Thoracic aorta (tissue), 2 donors: ENCODE results near the gene FAT4. TPM values are rescaled to one million over a fixed set of nuclear protein-coding genes. Genes with fewer than 3 reads are reported as not detected.
A peak's percentile ranks its signal among the peaks of the same experiment; 100 is the strongest.

ENCODE experiments used
- ATAC-seq: fragments of 150-250 bp; one replicate; pipeline ENCODE4 v1.8.0; 2017; ENCODE audit warnings: low read depth; ENCODE audit not compliant: insufficient number of reproducible peaks, low FRiP score
- DNase-seq: peaks from one replicate; pipeline ENCODE4 v3.0.0-alpha.2; 2020; ENCODE audit warnings: low spot score
- H3K27ac ChIP-seq, 2 donors: fragments of 200-600 bp; sonication (generic); 1 replicate in 1 of 2; 2 replicates in 1 of 2; pipeline ENCODE4 v1.5.1; 2016; ENCODE audit warnings: mild to moderate bottlenecking in 2 of 2, moderate library complexity in 2 of 2
- H3K27me3 ChIP-seq: fragments of 200-600 bp; sonication (generic); replicated peaks from 2 replicates; pipeline ENCODE4 v1.6.0; 2016; ENCODE audit warnings: mild to moderate bottlenecking; ENCODE audit not compliant: insufficient read depth
- H3K36me3 ChIP-seq: fragments of 200-600 bp; sonication (generic); one replicate; pipeline ENCODE4 v1.5.1; 2016
- H3K4me1 ChIP-seq, 2 donors: fragments of 200-600 bp; sonication (generic); 1 replicate in 1 of 2; 2 replicates in 1 of 2; pipeline versions ENCODE4 v1.5.1 to v1.6.0; 2016; ENCODE audit warnings: low read depth in 2 of 2, mild to moderate bottlenecking in 1 of 2; ENCODE audit not compliant: control insufficient read depth in 1 of 2
- H3K4me3 ChIP-seq: fragments of 200-600 bp; sonication (generic); 2 replicates; pipeline ENCODE4 v1.5.1; 2016; ENCODE audit warnings: mild to moderate bottlenecking
- H3K9me3 ChIP-seq: fragments of 200-600 bp; sonication (generic); 2 replicates; pipeline ENCODE4 v1.5.1; 2016
- total RNA-seq, 2 donors: library from RNA; depleted of rRNA; stranded (reverse); fragments of >200 nt; gene quantifications; one replicate each; pipeline versions ENCODE4 v1.1.0 to v1.2.3, GENCODE V29; 2016
- TF ChIP-seq, protein P1 (sequence below): fragments of 200-600 bp; sonication (generic); IDR thresholded peaks from one replicate; pipeline ENCODE4 v1.5.1; 2019; ENCODE audit warnings: antibody characterized with exemption

Gene FAT4, protein sequence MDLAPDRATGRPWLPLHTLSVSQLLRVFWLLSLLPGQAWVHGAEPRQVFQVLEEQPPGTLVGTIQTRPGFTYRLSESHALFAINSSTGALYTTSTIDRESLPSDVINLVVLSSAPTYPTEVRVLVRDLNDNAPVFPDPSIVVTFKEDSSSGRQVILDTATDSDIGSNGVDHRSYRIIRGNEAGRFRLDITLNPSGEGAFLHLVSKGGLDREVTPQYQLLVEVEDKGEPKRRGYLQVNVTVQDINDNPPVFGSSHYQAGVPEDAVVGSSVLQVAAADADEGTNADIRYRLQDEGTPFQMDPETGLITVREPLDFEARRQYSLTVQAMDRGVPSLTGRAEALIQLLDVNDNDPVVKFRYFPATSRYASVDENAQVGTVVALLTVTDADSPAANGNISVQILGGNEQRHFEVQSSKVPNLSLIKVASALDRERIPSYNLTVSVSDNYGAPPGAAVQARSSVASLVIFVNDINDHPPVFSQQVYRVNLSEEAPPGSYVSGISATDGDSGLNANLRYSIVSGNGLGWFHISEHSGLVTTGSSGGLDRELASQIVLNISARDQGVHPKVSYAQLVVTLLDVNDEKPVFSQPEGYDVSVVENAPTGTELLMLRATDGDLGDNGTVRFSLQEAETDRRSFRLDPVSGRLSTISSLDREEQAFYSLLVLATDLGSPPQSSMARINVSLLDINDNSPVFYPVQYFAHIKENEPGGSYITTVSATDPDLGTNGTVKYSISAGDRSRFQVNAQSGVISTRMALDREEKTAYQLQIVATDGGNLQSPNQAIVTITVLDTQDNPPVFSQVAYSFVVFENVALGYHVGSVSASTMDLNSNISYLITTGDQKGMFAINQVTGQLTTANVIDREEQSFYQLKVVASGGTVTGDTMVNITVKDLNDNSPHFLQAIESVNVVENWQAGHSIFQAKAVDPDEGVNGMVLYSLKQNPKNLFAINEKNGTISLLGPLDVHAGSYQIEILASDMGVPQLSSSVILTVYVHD (N-terminal part only)
- total RNA-seq = 10 to 100 TPM; 53.6 to 83.7 TPM

DNA sequence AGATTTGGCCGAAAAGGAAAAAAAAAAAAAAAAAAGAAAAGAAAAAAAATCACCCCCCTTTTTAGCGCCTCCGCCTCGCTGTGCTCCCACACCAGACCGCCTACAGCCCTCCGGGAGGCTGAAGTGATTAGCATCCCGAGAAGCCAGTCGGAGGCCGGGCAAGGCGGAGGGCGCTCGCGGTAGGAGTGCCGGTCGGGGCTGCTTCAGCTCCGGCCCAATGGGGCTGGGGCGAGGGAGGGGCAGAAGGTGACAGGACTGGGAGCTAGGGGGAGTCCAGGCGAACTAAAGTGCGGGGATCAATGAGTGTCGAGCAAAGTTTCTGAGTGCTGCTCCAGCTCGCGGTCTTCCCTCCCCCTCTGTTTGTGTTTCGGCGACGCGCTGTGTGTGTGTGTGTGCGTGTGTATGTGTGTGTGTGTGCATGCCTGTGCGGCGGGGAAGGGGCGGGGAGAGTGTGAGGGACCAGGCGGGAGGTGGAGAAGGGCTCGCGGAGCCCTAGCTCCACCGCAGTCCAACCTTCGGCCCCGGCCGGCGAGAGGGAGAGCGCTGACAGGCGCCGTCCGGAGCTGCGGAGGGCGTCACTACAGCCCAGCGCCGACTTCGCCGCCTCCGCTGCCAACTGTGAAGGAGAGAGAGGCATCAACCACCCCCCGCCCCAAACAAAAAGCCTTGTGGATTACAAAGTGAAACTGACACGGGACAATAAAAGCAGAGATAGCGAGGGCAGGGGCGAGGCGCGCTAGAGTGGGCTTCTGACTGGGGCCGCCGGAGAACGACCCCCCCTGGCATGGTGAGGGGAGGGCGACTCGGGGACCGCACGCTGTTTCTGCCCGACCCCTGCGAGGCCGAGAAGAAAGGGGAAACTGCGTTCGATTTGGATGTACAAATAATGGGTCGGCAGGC, at the start of gene FAT4:
Gene FAT4 (plus strand): TSS at position 280 of the 900 bp plus-strand sequence. CDS start 1,457 bp downstream, outside the sequence.
- Histone ChIP-seq H3K4me1 (peaks cover 17 to 36% of the 10 kb centered on the region in 2 donors), H3K4me3 (peak within 1 kb of the TSS; percentile 84), H3K27me3 (no peaks in the 10 kb centered on the region), H3K9me3 (no peaks in the 10 kb centered on the region), H3K36me3 (no peaks in the 10 kb centered on the region), H3K27ac (peak within 1 kb of the TSS; percentile 85 to 96)
- TF ChIP-seq, protein P1, sequence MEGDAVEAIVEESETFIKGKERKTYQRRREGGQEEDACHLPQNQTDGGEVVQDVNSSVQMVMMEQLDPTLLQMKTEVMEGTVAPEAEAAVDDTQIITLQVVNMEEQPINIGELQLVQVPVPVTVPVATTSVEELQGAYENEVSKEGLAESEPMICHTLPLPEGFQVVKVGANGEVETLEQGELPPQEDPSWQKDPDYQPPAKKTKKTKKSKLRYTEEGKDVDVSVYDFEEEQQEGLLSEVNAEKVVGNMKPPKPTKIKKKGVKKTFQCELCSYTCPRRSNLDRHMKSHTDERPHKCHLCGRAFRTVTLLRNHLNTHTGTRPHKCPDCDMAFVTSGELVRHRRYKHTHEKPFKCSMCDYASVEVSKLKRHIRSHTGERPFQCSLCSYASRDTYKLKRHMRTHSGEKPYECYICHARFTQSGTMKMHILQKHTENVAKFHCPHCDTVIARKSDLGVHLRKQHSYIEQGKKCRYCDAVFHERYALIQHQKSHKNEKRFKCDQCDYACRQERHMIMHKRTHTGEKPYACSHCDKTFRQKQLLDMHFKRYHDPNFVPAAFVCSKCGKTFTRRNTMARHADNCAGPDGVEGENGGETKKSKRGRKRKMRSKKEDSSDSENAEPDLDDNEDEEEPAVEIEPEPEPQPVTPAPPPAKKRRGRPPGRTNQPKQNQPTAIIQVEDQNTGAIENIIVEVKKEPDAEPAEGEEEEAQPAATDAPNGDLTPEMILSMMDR = no peak
- DNase-seq = peak; percentile 82
- peak; percentile 73 for ATAC-seq

DNA sequence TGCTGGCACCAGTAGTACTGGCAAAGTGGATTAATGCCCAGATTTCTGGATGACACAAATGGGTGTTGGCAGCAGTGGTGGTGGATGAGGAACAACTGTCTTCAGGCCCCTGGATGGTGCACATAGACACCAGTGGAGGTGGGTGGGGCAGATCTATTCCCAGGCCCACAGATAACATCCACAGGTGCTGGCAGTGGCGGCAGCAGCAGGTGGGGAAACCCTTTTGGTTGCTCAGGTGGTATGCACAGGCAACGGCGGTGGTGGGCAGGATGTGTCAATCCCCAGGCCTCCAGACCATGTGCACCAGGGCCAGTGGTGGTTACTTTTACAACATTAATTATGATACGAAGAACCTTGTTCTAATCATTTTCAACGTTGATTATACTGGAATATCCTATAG, 48.9 kb upstream of the FAT4 start:
- H3K9me3 ChIP-seq = no peaks in the 10 kb centered on the region
- H3K27me3 ChIP-seq = no peaks in the 10 kb centered on the region
- DNase-seq (no peak), ATAC-seq (no peak)
- peaks cover 0 to 3% of the 10 kb centered on the region in 2 donors for H3K4me1 ChIP-seq
- TF ChIP-seq, protein P1 = no peak
- H3K36me3 ChIP-seq = no peaks in the 10 kb centered on the region
- no peak overlapping the region for H3K27ac ChIP-seq
- H3K4me3 ChIP-seq = no peak overlapping the region

DNA sequence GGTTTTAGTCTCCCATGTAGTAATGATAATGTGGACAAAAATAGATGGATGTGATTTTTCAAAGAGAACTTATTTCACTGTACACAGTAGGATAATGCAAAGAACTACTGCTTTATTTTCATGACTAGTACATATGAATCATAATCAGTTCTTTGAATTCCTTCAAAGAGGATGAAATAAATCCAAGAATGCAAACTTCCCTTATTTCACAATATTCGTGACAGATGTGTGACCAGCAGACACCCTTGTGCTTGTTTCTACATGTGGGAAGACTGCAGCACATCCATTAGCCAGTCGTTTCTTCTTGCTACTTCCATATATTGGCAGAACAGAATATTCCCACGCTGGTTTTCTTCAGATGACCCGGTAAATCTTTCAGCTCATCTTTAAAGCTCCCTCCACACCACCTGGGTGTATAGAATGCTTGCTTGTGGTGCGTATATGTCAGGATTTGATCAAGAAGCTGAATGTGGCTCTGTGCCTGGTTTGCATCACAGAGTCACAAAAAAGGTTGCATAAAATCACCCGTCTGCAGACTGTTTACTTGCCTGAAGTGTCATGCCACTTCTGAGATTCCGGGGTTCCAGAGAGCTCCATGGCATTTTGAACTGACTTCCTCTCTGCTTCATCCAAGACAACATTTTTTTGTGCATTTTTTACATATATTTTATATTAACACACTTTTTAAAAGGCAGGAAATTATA, 47.7 kb upstream of the FAT4 start:
- Histone ChIP-seq H3K4me1 (peaks cover 0 to 3% of the 10 kb centered on the region in 2 donors), H3K27me3 (no peaks in the 10 kb centered on the region), H3K9me3 (no peaks in the 10 kb centered on the region), H3K27ac (no peak overlapping the region), H3K36me3 (no peaks in the 10 kb centered on the region), H3K4me3 (no peak overlapping the region)
- no peak for ATAC-seq
- TF ChIP-seq, protein P1 = no peak
- DNase-seq = no peak

DNA sequence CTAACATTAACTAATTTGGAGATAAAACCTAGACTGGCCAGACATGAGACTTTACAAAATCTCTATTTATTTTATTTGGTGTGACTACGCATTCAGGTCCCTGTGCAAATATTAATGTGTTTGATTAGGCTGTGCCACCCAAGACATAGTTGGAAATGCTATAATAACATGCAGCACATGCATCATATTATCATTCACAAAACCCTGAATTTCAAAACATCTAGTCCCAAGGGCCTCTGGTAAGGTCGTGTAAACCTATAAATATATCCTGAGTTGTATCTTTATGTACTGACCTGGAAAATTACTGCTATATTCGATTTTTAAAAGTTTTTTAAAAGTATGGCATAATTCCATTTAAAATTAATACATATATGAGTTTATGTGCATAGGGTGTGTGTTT, 47.1 kb upstream of the FAT4 start:
- TF ChIP-seq, protein P1 = no peak
- H3K4me3 ChIP-seq = no peak overlapping the region
- ATAC-seq (no peak), DNase-seq (no peak)
- H3K36me3 ChIP-seq = no peaks in the 10 kb centered on the region
- H3K9me3 ChIP-seq = no peaks in the 10 kb centered on the region
- H3K4me1 ChIP-seq = peaks cover 0 to 3% of the 10 kb centered on the region in 2 donors
- H3K27me3 ChIP-seq = no peaks in the 10 kb centered on the region
- H3K27ac ChIP-seq = no peak overlapping the region
